Activated CD4-positive, alpha-beta T cell treated with anti-CD3 and anti-CD28 coated beads, Interleukin-2, Interleukin-4, amounts not matched to agents 100 ng/mL and 50 ng/mL, durations not matched to agents 16 hours and 8 hours (primary cell): ENCODE measurements around the gene RAD18.

ENCODE experiments used
- DNase-seq: peaks from one replicate; pipeline ENCODE4 v3.0.0-alpha.2; 2020; ENCODE audit warnings: low spot score

RAD18 gene

DNA sequence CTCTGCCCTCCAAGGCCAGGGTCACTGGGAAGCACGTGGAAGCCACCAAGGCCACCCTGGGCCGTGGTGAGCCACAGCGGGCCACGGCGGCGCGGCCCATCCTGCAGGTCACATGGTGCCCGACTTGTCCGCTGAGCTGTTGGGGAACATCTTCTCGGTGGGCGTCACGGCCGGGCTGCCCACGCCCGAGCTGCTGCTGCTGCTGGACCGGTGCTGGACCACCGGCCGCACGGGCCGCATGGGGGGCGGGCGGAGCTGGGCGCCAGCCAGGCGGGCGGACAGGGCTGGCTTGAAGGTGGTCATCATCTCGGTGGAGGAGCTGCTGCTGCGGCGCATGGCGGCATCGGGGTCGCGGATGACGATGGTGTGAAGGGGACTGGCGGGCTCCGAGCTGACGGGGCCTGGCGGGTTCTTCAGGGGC, 22.1 kb upstream of the RAD18 start:
- no peak for DNase-seq

DNA sequence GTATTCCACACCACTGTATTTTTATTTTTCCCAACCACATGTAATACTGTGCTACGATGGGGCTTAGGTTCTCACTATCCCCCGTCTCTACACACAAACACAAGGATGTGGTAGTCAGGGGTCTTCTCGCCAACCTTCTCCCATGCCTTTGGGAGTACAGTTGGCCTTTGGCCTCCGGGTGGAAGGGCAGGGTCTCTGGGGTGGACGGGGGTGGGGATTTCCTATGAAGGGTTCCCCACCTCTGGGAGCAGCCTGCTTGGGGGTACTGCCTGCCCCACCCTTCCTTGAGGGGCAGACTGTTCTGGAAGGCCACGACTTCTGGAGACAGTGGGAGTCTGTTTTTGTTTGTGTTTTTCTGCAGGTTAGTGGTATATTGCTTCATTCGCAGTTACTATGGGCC, 21.3 kb upstream of the RAD18 start:
- no peak for DNase-seq

DNA sequence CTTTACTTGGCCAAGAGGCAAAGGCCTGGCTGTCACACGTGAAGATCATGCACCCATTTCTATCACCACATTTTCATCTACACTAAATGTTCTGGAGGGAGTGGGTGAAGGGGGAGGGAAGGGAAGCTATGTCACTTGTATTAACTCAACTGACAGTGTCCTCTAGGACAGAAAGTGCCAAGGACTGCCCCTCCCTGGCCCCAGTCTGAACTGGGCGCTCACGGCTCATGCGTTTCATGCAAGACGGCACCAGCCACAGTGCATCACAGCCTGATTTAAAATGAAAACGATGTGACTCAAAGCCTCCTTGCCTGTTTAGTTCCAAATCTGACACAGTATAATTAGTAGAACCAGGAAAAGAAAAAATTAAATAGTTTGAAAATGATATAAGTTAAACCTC, 20.8 kb upstream of the RAD18 start:
- DNase-seq: no peak

DNA sequence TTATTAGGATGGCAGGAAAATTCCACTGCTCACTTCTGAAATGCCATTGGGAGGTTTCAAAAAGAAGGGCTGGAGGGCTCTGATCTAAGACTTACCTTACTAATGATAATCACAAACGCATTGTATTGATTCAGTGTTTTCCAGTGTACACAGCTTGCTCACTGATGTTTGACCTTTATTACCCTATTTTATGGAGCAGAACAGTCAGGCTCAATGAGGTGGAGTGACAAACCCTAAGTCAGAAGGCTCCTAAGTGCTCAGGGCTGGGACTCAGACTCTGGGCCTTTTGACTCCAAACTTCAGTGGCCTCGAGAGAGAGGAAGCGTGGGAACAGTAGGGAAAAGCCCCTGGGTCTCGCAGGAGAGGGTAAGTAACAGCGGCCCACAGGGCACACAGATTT, 20.3 kb upstream of the RAD18 start:
- DNase-seq: no peak

DNA sequence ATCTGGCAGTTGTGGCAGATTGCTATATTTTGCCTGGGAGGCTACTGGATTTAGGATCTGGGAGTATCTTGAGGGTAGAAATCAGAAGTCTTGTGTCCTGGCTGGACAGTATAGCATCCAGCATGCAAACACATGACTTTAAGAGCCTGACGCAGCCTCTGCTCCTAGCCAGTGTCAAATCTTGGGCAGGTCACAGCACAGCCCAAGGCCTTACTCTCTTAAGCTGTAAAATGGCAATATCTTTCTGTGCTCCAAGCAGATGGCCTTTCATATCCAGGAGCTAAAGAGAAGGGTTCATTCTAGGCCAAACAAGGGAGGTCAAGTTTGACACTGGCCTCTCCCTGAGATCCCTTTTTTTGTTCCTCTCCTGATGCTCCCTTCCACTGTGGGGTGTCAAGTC, 19.8 kb upstream of the RAD18 start:
- no peak for DNase-seq

DNA sequence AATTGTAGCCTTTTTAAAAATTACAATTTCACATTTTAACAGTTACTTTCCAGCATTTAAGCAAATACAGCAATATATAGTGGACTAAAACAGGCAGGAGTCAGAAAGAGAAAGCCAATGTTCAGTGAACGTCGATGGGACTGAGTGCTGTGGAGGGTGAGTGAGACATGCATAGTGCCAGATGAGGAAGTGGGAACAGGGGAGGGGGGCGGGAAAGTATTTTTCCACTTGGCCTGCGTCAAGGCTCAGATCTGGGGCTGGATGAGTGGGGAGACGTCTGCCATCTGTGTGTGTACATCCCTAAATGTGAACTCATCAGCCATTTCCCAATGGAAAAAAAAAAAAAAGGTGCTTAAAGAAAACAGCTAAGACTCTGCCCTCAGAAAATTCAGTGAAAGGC, 19.2 kb upstream of the RAD18 start:
- DNase-seq: no peak

DNA sequence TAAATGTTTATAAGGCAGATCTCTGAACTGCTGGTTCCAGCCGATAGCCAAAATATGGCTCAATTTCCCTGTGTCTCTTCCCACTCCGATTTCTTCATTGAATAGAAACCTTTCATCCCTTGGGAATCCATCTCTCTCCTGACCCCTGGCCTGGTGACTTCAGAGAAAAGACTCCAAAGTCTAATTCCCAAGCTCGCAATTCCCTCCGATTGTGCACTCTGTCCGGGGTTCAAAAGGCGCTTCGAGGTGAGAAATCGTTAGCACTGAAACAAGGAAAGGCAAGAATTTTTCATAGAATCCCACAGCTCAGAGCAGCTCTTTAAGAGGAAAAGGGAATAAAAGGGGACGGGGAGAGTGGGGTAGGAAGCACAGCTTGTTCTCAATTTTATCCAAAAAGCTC, 18.4 kb upstream of the RAD18 start:
- no peak for DNase-seq

DNA sequence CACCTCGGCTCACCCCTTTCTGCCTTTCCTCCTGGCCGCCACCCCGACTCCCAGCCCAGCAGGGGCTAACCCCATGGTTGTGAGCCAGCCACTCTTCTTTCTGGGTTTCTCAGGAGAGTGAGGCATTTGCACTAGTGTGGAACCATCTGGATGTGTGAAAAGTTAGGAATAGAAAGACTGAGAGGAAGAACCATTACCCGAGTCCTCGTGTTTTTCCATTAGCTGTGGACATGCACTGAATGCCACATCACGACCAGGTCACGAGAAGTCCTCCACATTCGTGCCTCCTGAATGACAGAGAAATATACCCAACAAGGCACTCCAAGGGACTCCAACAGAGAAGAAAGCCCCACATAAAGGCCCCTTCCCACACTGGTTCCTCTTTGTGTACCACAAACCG, 18.0 kb upstream of the RAD18 start:
- DNase-seq: no peak

DNA sequence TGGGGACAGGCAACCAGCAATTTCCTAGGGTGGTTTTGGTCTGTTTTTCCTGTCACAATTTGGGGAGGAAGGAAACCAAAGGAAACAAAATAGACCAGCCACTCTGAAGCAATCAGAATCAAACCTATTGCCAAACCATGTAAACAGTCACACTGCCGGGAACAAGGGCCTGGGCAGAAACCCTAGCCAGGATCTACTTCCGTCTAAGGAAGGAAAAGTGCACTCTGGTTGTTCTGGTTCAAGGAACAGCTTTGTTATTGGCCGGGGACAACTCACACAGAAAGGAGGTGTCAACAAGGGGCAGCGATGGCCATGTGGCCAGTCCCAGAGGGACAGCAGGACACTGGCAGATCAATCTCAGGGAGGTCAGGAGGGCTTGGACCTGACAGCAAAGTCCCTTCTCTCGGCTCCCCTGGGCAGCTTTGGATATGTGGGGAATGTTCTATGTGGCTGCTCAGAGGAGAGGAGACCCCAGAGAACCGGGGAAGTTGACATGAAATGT, 17.5 kb upstream of the RAD18 start:
- no peak for DNase-seq

DNA sequence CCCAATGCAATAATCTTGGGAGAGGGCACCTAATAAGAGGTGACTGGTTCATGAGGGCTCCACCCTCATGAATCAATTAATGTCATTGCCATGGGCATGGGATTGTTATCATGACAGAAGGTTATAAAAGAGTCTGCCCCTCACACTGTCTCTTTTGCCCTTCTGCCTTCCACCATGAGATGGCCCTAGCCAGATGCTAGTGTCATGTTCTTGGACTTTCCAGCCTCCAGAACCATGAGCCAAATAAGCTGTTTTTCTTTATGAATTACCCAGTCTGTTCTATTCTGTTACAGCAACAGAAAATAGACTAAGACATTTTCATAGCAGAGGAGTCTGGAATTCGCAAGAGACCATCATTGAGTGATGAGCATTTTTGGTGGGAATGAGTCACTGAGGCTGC, 16.0 kb upstream of the RAD18 start:
- DNase-seq: no peak

DNA sequence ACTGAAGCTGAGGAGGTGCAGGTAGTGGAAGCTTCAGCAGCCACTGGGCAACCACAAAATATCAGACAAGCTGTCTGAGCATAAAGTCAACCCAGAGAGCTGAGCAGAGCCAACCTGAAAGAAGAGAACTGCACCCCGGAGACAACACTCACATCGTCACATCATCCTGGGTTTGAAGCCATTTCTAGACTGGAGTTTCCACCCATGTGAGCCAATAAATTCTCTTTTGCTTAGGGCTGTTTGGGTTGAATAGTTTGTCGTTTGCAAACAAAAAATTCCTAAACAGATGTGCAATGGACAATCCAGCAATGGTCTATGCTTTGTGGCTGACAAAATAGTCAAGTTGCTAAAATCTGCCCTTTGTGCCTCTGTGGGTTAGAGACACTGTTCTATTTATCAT, 15.3 kb upstream of the RAD18 start:
- no peak for DNase-seq

DNA sequence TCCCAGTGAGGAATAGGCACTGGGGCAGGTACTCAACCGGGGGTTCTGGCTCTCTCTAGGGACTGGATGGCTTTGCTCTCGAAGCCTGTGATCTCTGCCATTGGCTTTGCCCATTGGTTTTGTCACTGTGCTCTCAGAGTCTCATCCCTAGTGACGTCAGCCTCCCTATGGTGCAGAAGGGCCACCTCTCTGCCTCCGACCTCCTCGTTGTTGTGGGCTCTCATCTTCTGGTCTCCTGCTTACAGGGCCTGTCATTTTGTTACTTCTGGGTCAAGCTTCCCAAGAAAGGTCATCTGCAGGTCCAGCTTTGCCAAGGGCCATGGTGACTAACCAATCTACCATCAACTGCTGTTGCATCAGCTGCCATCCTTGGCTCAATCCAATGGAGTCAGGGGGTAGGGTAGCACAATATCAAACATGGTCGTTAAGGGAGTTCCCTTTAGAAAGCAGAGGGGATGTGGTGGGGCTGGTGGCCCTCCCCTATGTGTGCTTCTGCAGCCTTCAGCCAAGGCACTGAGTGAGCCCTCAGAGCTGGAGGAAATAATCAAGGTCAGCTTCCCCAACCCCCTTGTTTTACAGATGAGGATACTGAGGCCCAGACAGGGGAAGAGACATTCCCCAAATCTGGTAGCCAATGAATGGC, 13.4 kb upstream of the RAD18 start:
- DNase-seq: no peak

DNA sequence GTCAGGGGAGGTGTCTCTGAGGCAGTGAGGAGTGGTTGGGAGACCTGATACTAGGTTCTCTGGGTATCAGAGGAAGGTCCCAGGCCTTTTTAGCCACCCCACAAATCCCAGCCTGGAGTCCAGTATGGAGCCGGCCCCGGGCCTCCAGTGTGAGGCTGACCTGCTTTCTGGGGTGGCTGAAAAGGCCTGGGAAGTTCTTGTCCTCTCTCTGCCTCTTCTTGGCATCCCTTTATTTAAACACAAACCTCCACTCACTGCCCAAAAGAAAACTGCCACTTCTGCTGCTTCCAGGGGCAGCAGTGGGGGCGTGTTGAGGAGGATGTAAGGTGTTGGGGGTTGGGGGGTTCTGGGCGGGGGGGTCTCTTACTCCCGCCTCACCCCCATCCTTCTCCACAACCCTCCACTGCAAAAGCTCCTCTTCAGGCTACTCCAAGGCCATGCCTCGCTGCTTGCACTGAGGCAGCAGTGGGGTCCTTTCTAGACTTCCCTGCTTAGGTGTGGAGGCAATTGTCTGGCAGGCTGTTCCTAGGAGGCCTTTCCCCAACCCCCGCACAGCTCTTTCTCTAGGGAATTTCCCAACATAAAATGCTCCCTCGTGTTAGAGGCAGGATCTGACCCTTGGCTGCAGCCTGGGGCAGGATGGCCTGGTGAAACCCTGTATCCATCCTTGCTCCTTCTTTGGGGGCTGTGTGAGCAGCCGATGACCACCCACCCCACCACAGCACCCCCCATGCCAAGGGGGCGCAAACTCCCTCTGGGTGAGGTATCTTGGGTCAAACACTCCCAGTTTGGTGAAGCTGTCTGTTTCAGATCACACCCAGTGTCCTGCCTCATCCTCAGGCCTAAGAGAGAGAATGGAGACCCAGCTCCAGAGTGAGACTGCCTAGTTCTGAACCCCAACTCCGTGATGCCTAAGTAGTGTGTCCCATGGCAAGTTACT, 12.1 kb upstream of the RAD18 start:
- DNase-seq: no peak

DNA sequence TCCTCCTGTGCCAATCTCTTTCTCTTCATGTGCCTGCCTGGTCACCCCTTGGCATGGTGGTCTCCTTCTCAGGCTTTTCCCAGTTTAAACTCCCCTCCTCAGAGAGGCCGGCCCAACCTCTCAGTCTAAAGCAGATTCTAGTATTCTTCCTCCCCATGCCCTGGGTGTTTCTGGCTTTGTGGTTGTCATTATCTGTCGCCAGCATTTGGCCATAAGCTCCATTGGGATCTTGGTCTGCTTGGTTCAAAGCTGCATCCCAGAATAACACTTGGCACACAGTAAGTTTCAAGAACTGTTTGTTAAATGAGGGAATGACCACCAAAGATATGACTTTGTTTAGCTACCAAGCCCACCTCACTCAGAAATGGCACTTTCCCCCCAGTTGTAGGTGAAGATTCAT, 11.2 kb upstream of the RAD18 start:
- DNase-seq: no peak

DNA sequence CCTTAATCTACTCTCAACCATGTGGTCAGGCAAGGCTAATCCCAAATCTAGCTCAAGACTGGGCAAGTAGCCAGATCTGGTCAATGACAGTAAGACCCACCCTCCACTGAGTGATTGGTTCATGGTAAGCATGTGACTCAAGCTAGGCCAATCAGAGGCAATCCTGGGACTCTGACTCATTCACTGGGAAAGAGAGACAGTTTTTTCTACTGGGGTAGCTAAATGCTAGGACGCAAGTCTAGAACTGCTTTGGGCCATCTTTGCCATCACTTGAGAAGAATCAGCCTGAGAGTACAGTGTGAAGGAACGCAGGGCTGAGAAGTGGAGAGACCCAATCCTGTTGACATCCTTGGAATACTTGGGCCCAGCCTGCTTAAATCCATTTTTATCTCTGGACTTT, 9.4 kb upstream of the RAD18 start:
- peak; percentile 15 for DNase-seq

DNA sequence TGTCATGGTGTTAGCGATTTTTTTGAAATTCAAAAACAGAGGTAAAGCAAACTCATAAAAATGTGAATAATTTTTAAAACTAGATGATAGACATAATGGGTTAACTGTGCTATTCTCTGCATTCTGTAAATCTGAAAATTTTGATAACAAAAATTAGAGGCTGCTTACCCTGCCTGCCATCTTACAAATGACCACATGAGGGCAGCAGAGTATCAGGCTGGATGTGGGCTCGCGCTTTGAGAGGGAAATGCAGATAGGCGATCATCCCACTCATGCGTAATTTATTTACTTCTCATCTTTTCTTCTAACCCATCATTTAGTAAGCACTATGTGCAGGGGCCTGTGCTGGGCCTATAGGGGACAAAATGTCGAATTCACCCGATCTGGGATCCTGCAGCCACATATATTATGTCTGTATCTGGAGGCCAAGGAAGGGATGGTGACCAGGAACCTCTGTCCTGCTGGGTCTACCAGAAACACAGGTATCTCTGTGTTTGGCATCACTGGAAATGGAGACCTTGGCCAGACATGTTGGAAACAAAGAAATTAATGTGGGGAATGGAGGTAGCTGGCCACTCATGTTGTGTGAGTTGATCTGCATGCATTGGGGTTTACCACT, 7.8 kb upstream of the RAD18 start:
- peak; percentile 72 for DNase-seq

DNA sequence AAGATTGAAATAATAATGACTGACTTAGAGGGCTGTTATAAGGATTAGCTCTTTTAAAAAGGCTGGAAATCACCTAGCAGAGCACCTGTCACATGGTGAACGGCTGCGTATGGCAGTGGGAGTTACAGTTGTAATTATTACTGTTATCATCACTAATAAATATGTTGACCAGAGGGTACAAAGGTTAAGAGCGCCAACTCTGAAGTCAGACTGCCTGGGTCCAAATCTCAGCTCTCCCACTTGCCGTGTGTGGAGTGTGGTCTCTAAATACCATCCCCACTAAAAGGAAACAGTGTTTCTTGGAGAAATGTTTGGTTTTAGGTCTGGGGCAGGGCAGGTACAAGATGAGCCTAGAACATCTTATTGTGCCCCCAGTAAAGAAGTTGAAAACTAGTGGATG, 6.0 kb upstream of the RAD18 start:
- DNase-seq: no peak

DNA sequence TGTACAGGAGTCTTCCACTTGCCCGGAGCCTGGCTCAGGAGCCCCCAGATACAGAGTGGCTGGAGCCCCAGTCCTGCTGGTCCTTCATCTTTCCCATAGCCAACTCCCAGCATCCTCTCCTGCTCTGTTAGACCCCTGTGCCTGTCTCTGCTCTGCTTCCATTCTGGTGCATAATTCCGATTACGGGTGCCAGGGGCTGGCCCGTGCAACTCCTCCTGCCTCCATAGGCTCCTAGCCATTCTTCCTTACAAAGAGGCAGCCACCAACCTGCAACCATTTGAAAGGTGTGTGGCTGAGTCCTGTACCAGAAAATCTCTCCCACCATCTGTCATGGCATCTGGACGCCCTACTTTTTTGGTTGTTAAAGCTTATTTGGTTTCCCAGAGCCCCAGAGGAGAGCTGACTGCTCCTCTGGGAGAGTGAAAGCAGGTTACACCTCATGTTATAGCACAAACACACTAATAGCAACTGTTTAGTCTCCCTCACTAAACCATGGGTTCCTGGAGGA, 5.2 kb upstream of the RAD18 start:
- DNase-seq: no peak

DNA sequence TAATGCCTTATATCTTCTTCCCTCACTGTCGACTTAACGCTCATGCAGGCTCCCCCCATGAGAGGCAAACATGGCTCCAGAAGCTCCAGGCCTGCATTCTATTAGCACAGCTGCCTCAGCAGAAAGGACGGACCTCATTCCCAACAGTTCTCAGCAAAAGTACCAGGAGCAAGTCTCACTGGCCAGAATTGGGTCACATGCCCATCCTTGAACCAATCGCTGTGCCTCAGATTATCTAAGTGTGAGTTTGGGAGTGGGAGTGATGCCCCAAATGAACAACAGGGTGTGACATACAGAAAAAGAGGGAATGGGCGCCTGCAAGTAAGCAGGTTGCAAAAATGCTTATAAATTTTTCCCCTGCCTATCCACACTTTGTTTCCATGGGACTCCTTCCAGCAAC, 4.3 kb upstream of the RAD18 start:
- DNase-seq: no peak

DNA sequence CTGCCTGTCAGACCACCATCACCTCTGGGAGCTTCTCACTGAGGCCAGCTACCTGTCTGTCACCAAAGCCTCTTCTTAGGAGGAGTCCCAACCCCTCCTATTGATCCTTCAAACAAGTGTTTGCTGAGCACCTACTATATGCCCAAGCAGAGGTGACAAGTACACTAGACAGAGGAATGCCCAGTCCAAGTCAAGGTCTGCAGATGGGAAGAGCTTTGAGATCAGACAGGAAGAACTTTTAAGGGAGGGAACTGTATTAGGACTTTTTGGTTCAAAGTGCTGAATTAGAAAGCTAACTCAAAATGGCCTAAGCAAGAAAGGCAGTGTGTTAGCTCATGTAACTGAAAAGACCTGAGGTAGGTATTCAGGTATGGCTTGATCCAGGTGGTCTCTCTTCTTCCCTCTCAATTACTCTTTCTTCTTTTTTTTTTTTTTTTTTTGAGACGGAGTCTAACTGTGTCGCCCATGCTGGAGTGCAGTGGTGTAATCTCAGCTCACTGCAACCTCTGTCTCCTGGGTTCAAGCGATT, 3.6 kb upstream of the RAD18 start:
- no peak for DNase-seq

DNA sequence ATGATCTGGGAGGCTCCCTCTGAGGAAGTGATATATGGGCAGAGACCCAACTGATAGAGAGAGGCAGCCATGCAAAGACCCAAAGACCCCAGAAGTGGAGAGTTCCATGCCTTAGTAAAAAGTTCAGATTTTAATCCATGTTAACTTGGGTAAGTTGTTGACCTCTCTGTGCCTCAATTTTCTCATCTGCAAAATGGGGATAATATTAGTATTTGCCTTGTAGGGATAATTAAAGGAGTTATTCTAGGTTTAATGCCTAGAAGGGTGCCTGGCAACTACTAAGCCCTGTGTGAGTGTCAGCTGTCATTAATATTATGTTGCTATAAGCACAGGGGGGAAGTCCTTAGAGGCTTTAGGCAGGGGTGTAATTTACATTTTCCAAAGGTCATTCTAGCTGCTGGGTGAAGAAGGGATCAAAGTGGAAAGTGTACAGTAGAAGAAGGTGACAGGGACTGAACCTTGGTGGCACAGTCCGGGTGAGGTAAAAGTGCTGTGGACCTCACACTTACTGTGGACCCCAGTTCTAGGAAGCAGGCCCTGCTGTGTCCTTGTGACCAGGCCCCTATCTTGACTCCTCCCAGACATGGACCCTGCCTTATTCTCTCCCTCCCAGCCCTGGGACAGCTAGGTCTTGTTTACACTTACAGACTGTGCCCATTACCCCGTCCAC, 3.0 kb upstream of the RAD18 start:
- no peak for DNase-seq
